Mucosa of descending colon (tissue), 3 donors: Measurements from ENCODE around the gene PAXX. TPM values are rescaled to one million over a fixed set of nuclear protein-coding genes. Genes with fewer than 3 reads are reported as not detected.

Source experiments
- ATAC-seq: fragments of 200-7000 bp; cut with Tn5 transposase; one replicate; pipeline ENCODE4 v1.9.1; 2020; ENCODE audit warnings: mild to moderate bottlenecking, moderate library complexity
- DNase-seq, 3 donors: peaks; one replicate each; pipeline ENCODE4 v3.0.0-alpha.2; 2020
- H3K36me3 ChIP-seq: fragments of 200-600 bp; one replicate; pipeline ENCODE4 v1.8.0; 2021; ENCODE audit warnings: low read depth, mild to moderate bottlenecking
- H3K4me1 ChIP-seq: fragments of 200-600 bp; one replicate; pipeline ENCODE4 v1.8.0; 2021; ENCODE audit warnings: low read depth, mild to moderate bottlenecking
- H3K4me3 ChIP-seq: fragments of 200-600 bp; one replicate; pipeline ENCODE4 v1.8.0; 2021; ENCODE audit warnings: mild to moderate bottlenecking
- H3K9me3 ChIP-seq: fragments of 200-600 bp; one replicate; pipeline ENCODE4 v1.8.0; 2021; ENCODE audit warnings: mild to moderate bottlenecking
- intact Hi-C, 2 donors: fragments of 100-400 bp; cut with DNase I in 1 of 2; cut with micrococcal nuclease in 1 of 2; formaldehyde crosslinking; loops; one replicate each; pipeline versions ENCODE4 v1.11.0 to v1.11.1; 2022; cut with DNase I, micrococcal nuclease
- total RNA-seq, 3 donors: library from RNA; stranded (reverse); fragmentation: NEBNext Ultra II Directional in 2 of 3; extraction: Animal tissue kit (Norgen Biotek cat#: 25700) in 2 of 3; gene quantifications; one replicate each; pipeline versions ENCODE4 v1.2.1 to v1.2.4, GENCODE V29; 2021 to 2023
- TF ChIP-seq, protein P1 (sequence below): fragments of 200-600 bp; IDR thresholded peaks from one replicate; pipeline ENCODE4 v1.8.0; 2022; ENCODE audit warnings: antibody characterized with exemption, mild to moderate bottlenecking
- donor health status: DM: no; HTN: no; CAD: no; lungs with moderate emphysema.
- donor health status: DM: no; HTN: no; CAD: no.
- donor health status: DM: no; HTN: yes; CAD: no.

PAXX gene
- total RNA-seq, 3 donors from 2014 or later, result 32.0 to 39.9 (median 34.1) TPM

- Histone ChIP-seq H3K36me3 (no peaks in the 10 kb centered on the region), H3K9me3 (no peaks in the 10 kb centered on the region), H3K4me3 (no peak overlapping the region), H3K4me1 (peaks cover 20% of the 10 kb centered on the region)
- ATAC-seq (no peak), DNase-seq (no peak)
- TF ChIP-seq, protein P1, sequence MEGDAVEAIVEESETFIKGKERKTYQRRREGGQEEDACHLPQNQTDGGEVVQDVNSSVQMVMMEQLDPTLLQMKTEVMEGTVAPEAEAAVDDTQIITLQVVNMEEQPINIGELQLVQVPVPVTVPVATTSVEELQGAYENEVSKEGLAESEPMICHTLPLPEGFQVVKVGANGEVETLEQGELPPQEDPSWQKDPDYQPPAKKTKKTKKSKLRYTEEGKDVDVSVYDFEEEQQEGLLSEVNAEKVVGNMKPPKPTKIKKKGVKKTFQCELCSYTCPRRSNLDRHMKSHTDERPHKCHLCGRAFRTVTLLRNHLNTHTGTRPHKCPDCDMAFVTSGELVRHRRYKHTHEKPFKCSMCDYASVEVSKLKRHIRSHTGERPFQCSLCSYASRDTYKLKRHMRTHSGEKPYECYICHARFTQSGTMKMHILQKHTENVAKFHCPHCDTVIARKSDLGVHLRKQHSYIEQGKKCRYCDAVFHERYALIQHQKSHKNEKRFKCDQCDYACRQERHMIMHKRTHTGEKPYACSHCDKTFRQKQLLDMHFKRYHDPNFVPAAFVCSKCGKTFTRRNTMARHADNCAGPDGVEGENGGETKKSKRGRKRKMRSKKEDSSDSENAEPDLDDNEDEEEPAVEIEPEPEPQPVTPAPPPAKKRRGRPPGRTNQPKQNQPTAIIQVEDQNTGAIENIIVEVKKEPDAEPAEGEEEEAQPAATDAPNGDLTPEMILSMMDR, result no peak
- intact Hi-C loops, result no loop called here
Observed at GRCh38 chr9:137018761-137019559, 26.7 kb downstream of the PAXX start.

- H3K9me3 ChIP-seq, result no peaks in the 10 kb centered on the region
- H3K4me3 ChIP-seq, result no peak overlapping the region
- no peaks in the 10 kb centered on the region for H3K36me3 ChIP-seq
- no peak for DNase-seq
- no peak for ATAC-seq
- H3K4me1 ChIP-seq, result peaks cover 20% of the 10 kb centered on the region
- TF ChIP-seq, protein P1, result no peak
- intact Hi-C loops, result no loop called here
Observed at GRCh38 chr9:137019891-137020683, 27.9 kb downstream of the PAXX start.

DNA sequence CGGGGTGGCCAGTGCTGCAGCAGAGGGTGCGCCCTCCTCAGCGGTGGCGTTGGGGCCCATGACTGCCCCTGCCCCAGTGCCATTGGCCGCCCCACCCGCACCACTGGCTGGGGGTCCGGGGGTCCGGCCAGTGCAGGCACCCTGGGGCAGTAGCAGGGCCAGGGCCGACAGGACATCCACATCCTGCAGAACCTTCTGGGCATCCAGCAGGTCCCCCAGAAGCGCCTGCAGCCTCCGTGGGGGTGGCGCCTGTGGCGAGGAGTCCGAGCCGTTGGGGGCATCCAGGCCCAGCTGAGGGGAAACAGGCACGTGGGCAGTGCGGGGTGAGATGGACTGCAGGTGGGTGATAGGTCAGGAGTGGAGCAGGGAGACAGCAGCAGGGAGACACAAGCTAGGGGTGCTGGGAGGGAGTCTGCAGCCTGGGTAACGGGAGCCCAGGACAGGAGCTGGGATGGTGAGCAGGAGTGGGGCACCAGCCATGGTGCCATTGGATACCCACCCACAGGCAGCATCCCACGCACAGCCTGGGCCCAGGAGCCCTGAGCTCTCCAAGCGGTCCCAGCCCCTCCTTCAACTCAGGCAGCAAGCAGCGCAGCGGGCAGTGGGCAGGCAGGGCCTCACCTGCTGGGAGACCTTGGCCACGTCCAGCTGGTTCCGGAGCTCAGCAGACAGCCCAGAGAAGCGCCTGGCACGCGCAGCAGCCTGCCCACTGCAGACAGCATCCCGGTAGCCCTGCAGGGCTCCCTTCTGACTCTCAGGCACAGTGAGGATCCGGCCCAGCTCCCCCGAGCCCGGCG is 28.7 kb downstream of the PAXX start:
- Histone ChIP-seq H3K4me1 (peaks cover 20% of the 10 kb centered on the region), H3K4me3 (no peak overlapping the region), H3K9me3 (no peaks in the 10 kb centered on the region), H3K36me3 (no peaks in the 10 kb centered on the region)
- DNase-seq (no peak), ATAC-seq (no peak)
- TF ChIP-seq, protein P1, result no peak
- intact Hi-C loops, result no loop called here

- intact Hi-C loops, result no loop called here
- no peak overlapping the region for H3K4me3 ChIP-seq
- H3K9me3 ChIP-seq, result no peaks in the 10 kb centered on the region
- peaks cover 27% of the 10 kb centered on the region for H3K4me1 ChIP-seq
- DNase-seq (peak in 2 of 3 donors; percentile 58 to 74), ATAC-seq (peak; percentile 7)
- TF ChIP-seq, protein P1, result no peak
- H3K36me3 ChIP-seq, result no peaks in the 10 kb centered on the region
Observed at GRCh38 chr9:137021568-137021978, 29.4 kb downstream of the PAXX start.

DNA sequence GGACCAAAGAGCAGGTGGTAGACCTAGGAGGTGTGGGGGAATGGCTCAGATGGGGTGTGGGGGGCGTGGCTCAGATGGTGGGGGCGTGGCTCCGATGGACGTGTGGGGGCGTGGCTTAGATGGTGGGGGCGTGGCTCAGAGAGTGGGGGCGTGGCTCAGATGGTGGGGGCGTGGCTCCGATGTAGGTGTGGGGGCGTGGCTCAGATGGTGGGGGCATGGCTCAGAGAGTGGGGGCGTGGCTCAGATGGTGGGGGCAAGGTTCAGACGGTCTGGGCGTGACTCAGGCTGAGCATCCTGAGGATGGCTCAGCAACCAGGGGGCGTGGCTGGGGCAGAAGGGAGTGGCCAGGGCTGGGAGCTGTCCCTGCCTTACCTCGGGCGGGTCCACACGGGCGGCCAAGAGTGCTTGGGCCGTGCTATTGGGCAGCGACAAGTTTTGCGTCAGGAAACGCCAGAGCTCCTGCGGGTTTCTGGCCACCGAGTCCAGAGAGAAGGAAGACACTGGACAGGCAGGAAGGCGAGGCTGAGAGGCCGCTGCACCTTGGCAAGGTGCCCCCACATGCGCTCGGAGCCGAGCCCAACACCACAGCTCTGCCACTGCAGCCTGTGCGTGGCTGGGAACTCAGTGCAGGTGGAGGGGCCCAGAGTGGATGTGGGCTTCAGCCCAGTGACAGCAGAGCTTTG is 29.9 kb downstream of the PAXX start:
- peak; percentile 93 for ATAC-seq
- H3K9me3 ChIP-seq, result no peaks in the 10 kb centered on the region
- H3K4me3 ChIP-seq, result no peak overlapping the region
- H3K4me1 ChIP-seq, result peaks cover 31% of the 10 kb centered on the region
- peak; percentile 97 to 98 (median 98) for DNase-seq
- intact Hi-C loops, result no loop called here
- no peaks in the 10 kb centered on the region for H3K36me3 ChIP-seq
- TF ChIP-seq, protein P1, result no peak
